ENCODE data around the gene SCARF2. TPM values are rescaled to one million over a fixed set of nuclear protein-coding genes. Genes with fewer than 3 reads are reported as not detected.
"Not testable (repeated sequence)": the region's sequence is repeated elsewhere in the genome, so short reads cannot be mapped to it uniquely, and the experiment has no call there.

The SCARF2 gene
- total and polyA plus RNA-seq, 8 donors = 15.8 to 36.4 (median 23.5) TPM

DNA sequence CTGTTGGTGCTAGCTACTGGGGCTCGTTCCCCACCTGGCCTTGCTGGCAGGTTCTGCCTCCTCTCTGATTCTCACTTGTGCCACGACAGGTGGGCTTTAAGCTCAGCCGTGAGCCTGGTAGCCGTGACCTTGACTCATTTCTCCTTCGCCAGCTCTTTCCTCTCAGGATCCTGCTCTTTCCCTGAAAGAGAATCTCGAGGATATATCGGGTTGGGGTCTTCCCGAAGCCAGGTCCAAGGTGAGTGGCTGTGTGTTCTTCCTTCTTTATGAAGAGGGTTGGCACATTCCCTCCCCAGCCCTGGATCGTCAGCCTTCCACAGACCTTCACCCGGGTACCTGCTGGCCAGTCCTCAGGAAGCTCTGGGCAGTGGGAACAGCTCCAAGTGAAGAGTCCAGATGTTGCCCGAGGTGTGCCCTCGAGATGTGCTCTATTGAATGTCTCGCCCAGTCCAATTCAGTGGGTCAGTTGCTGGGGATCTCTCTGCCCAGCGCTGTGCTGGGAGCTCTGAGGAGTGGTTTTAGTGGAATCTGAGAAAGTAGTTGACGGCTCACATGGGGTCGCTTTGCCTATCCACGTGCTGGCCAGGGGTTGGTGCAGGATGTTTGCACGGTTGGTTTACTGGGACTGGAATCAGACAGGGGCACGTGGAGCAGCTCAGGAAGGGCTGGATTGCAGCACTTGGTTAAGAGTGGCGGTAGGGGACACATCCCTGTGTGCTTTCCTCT is 42.3 kb downstream of the SCARF2 start:
- H3K36me3 ChIP-seq = no peaks in the 10 kb centered on the region
- TF ChIP-seq, protein P1, sequence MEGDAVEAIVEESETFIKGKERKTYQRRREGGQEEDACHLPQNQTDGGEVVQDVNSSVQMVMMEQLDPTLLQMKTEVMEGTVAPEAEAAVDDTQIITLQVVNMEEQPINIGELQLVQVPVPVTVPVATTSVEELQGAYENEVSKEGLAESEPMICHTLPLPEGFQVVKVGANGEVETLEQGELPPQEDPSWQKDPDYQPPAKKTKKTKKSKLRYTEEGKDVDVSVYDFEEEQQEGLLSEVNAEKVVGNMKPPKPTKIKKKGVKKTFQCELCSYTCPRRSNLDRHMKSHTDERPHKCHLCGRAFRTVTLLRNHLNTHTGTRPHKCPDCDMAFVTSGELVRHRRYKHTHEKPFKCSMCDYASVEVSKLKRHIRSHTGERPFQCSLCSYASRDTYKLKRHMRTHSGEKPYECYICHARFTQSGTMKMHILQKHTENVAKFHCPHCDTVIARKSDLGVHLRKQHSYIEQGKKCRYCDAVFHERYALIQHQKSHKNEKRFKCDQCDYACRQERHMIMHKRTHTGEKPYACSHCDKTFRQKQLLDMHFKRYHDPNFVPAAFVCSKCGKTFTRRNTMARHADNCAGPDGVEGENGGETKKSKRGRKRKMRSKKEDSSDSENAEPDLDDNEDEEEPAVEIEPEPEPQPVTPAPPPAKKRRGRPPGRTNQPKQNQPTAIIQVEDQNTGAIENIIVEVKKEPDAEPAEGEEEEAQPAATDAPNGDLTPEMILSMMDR (IDR thresholded peaks at IDR 0.05) = no peak
- H3K27me3 ChIP-seq = no peaks in the 10 kb centered on the region
- ATAC-seq (no peak), DNase-seq (no peak)
- H3K9me3 ChIP-seq = no peaks in the 10 kb centered on the region
- intact Hi-C loops (cut with DNase I) = no loop called here
- peak overlapping the region in 1 of 2 donors; percentile 75 for H3K4me3 ChIP-seq
- peaks cover 12 to 33% of the 10 kb centered on the region in 2 donors for H3K4me1 ChIP-seq
- no peak overlapping the region for H3K27ac ChIP-seq

DNA sequence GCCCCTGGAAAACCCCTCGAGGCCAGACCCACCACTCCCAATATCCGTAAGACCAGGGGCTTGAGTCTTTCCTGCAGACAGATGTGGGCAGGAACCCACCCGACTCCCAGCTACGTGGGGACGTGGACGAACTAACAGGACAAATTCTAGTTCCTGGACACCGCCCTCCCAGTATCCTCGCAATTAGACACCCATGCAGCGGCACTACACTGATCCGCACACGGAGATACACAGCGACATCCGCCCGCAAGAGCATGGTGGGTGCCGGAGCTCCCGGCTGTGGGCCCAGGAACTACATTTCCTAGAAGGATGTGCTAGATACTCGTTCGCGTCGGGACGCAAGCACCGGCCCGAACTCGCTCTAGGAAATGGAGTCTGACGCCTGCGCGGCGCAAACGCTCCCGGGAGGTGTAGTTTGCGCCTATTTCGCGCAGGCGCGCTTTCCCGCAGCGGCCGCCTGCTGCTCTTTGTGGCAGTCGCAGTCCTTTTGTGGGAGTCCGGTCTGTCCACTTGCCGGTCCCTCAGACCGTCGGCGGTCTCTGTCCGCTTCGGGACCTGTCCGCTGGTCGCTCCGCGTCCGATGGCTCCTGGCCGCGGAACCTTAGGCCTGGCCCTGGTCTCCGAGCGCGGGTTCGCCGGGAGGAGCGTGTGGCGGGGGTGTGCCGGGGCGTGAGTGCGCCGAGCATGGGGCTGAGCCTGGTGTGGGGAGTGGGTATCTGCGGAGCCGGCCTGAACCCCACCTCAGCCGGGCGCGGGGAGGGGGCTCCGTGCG is 43.7 kb downstream of the SCARF2 start, which contains the start of gene ZNF74:
Gene ZNF74 (plus strand): TSS at position 447 of the 772 bp plus-strand sequence. CDS start 478 bp downstream, outside the sequence.
- H3K27me3 ChIP-seq = no peaks in the 10 kb centered on the region
- peaks cover 12 to 33% of the 10 kb centered on the region in 2 donors for H3K4me1 ChIP-seq
- TF ChIP-seq, protein P1 (IDR thresholded peaks at IDR 0.05) = no peak
- intact Hi-C loops (cut with DNase I) = no loop called here
- ATAC-seq (peak; percentile 96), DNase-seq (peak; percentile 89 to 95 (median 93))
- H3K4me3 ChIP-seq = peak within 1 kb of the TSS; percentile 75 to 79
- H3K27ac ChIP-seq = peak within 1 kb of the TSS; percentile 67 to 68
- H3K9me3 ChIP-seq = no peaks in the 10 kb centered on the region
- no peaks in the 10 kb centered on the region for H3K36me3 ChIP-seq

DNA sequence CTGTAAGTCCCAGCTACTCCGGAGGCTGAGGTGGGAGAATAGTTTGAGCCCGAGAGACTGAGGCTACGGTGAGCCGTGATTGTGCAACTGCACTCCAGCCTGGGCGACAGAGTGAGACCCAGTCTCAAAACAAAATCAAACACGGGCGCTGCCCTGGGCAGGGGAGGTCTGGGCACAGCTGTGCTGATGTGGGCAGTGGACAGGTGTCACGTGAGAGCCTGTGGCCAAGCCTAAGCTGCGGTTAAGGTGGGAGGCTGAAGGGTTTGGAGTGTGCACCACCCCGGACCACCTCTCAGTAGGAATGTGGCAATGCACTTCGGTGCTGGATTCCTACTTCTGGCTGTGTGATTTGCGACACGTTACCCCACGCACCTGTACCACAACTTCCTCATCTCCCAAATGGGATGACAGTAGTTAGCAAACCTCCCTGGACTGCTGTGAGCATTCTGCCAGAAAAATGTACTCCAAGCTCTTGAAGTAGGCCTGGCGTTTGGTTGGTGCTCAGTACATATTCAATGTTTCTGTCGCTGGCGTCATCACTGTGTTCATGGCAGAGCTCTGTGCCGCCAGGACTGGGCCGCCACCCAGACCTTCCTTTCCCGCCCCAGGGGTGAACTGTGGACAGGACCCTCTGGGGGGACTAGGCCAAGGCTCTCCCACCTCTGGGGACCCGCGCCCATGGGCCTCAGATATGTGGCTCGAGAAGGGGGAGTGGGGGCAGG is 44.5 kb downstream of the SCARF2 start:
- Histone ChIP-seq H3K36me3 (no peaks in the 10 kb centered on the region), H3K27ac (peak overlapping the region; percentile 67 to 68), H3K4me1 (peaks cover 12 to 33% of the 10 kb centered on the region in 2 donors), H3K27me3 (no peaks in the 10 kb centered on the region), H3K4me3 (peak overlapping the region; percentile 75 to 79), H3K9me3 (no peaks in the 10 kb centered on the region)
- ATAC-seq (peak; percentile 2), DNase-seq (peak in 1 of 4 donors; percentile 76)
- TF ChIP-seq, protein P1 (IDR thresholded peaks at IDR 0.05) = no peak
- intact Hi-C loops (cut with DNase I) = no loop called here

DNA sequence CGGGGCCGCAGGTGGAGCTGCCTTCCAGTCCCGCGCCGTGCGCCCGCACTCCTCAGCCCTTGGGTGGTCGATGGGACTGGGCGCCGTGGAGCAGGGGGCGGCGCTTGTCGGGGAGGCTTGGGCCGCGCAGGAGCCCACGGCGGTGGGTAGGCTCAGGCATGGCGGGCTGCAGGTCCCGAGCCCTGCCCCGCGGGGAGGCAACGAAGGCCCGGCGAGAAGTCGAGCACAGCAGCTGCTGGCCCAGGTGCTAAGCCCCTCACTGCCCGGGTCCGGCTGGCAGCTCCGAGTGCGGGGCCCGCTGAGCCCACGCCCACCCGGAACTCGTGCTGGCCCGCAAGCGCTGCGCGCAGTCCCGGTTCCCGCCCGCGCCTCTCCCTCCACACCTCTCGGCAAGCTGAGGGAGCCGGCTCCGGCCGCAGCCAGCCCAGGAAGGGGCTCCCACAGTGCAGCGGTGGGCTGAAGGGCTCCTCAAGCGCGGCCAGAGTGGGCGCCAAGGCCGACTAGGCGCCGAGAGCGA is 45.2 kb downstream of the SCARF2 start:
- peaks cover 12 to 33% of the 10 kb centered on the region in 2 donors for H3K4me1 ChIP-seq
- ATAC-seq; H3K4me3 ChIP-seq; H3K36me3 ChIP-seq; H3K27me3 ChIP-seq; H3K27ac ChIP-seq; H3K9me3 ChIP-seq; intact Hi-C loops (cut with DNase I): not testable (repeated sequence)
- peak in 1 of 4 donors; percentile 75 for DNase-seq

DNA sequence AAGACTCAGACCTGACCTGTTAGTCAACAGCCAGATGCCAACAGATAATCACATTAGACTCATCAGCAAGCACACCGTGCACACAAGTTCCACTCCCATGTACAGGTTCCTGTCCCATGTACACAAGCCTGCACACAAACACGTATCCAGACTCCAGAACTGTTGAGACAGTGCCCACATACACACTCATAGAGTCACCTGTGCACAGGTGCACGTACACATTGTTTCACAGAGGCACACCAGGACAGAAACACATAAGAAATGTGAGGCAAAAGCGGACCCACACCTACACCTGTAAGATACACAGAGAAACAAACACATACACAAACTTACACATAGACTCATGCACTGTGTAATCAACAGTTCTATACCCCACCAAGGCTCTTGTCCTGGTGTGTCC is 46.4 kb downstream of the SCARF2 start:
- Histone ChIP-seq H3K36me3 (no peaks in the 10 kb centered on the region), H3K27ac (no peak overlapping the region), H3K4me3 (no peak overlapping the region), H3K4me1 (peaks cover 9 to 27% of the 10 kb centered on the region in 2 donors), H3K27me3 (no peaks in the 10 kb centered on the region), H3K9me3 (no peaks in the 10 kb centered on the region)
- intact Hi-C loops (cut with DNase I) = no loop called here
- ATAC-seq (no peak), DNase-seq (no peak)
- TF ChIP-seq, protein P1 (IDR thresholded peaks at IDR 0.05) = no peak

Data from left lung (tissue), 10 donors.